Stimulated activated CD4-positive, alpha-beta T cell treated with anti-CD3 and anti-CD28 coated beads, Interleukin-1b, Interleukin-23, amount 100 ng/mL, for 1 hour (primary cell): Measurements from ENCODE around the gene EHF.
"Not testable (repeated sequence)": the region's sequence is repeated elsewhere in the genome, so short reads cannot be mapped to it uniquely, and the experiment has no call there.

ENCODE experiments used
- DNase-seq, 2 donors: peaks; one replicate each; pipeline ENCODE4 v3.0.0-alpha.2; 2020; ENCODE audit warnings: low read depth in 2 of 2

Gene EHF

GRCh38 chr11:34620820-34621792 is at the start of gene EHF:
EHF (plus strand) TSS chr11:34621093; CDS start chr11:34642631, 21,538 bp downstream.
- no peak for DNase-seq

DNA sequence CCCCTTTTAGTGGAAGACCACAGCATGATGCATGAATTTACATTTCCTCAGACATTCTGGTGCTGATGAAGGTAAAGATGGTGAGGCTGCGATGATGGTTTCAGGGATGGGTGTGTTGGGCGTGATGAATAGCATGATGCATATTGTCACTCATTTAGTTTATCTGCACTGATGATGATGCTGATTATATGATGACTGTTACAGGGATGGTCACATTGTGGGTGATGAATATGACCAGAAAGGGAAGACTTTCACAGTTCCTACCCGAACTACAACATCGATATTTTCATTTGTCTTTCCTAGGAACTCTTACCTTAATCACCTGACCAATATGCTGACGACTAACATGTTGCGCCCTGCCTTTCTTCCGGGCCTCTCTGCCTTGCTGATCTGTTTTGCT is 47.4 kb upstream of the EHF start:
- DNase-seq: no peak

DNA sequence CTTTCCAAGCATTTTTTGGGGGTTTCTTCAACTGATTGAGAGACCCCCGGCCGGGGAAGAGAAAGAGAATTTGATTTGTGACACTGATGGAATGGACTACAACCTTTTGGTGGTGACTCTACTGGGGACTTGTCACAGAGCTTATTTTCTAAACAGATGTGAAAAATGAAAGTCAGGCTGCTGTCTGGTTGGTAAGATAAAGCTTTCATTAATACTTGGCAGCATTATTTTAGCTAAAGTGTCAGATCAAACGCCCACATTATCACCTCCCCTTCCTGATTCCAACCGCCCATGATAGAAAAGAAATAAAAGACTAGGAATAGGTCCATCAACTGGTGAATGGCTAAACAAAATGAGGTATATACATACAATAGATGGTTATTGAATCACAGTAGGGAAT is 45.6 kb upstream of the EHF start:
- no peak for DNase-seq

GRCh38 chr11:34575671-34576070 is 45.2 kb upstream of the EHF start:
- DNase-seq: no peak

- no peak for DNase-seq
Observed at GRCh38 chr11:34576331-34576730, 44.6 kb upstream of the EHF start.

DNA sequence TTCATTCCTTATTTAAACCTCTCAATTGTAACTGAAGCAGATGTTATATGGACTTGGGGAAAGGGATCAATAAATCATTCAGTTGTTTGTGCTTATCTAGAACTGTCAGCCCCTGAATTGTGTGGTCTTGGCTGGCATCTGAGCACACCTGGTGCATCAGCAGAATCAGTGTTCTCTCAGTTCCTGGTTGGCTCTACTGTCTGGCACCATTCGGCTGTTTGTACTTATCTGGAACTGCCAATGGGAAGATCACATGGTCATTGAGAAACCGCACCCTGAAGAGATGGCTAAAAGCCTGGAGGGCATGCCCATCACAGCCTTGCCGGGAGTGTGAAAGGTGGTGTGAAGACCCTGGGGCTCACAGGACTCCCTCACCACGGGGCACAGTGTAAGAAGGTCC is 37.1 kb upstream of the EHF start:
- DNase-seq: no peak

DNA sequence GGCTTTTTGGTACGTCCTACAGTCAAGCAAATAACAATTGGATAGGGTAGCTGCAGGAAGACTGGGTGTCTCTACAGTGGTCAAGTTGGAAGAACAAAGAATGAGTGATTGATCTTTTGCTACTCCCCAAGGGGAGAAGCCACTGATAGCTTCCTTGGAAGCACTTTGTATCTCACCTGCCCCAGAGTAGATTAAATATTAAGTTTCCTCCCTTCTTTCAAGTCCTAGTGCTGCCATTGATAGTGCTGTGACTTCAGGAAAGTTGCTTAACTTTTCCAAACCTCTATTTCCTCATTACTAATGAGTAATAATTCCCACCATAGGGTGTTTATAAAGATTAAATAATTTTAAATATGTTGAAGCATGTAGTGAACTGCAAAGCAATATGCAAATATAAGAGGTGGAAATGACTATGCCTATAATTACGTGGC is 35.6 kb upstream of the EHF start:
- no peak for DNase-seq

DNA sequence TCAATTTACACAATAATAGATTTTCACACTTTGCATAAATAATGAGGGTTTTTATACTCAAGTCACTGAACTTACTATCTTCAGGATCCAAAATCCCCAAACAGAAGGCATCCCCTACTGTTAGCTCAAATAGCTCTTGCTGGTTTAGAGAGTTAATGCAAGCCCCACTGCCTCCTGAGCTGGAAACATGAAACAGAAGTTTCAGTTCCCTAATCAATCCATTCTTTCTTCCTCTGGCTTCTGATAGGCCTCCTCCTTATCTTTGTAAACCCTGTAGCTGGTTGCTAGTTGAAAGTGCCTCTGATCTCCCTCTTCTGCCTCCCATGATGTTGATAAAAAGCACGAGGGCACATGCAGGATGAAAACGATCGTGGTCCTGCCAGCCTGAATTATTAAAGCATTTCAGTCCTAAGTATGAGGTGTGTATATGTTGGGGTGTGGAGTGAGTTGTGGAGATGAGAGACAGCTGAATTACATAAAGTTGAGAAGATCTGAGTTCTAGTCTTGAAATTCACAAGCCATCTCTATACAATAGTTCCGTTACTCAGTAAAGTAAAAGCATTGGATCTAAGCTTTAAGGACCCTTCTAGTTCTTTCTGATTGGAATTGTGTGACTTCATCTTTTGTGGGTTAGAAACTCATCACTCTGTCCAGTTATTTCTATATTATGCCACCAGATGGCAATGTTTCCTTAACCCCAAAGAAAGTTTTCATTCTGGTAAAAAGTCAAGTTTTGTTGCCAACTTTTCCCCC is 35.0 kb upstream of the EHF start:
- no peak for DNase-seq

GRCh38 chr11:34586488-34587281 is 34.2 kb upstream of the EHF start:
- DNase-seq: no peak

DNA sequence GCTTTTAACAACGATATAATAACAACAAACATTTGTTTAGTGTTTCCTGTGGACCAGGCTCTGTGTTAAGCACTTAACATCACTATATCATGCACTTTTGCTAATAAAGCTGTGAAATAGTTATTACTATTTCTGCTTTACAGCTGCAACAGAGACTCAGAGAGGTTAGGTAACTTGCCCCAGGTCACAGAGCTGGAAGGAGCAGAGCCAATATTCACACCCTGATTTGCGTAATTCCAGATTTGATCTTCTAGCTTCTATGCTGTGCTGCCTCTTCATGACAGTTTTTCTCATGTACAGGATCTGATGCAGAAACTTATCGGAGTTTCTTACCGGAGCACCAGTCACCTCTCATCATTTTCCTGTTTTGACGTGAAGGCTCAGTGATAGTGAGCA is 33.6 kb upstream of the EHF start:
- no peak for DNase-seq

DNA sequence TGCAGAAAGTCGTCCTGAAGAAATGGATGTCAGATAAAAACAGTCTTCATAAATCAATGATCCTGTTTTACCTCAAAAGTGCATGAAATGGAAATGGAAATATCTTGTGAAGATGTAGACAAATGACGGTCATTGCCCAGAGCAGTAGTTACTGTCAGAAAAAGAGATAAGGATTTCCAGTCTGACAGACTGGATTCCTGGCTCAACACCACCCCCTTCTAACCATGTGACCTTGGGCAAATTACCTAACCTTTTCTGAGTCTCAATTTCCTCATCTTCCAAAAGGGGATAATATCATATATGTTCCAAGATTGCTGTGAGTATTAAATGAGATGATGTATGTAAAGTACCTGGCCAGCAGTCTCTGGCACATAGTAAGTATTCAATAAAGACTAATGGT is 32.9 kb upstream of the EHF start:
- no peak for DNase-seq

GRCh38 chr11:34588701-34589100 is 32.2 kb upstream of the EHF start:
- DNase-seq: no peak

- not testable (repeated sequence) for DNase-seq
Observed at GRCh38 chr11:34589177-34589576, 31.7 kb upstream of the EHF start.

DNA sequence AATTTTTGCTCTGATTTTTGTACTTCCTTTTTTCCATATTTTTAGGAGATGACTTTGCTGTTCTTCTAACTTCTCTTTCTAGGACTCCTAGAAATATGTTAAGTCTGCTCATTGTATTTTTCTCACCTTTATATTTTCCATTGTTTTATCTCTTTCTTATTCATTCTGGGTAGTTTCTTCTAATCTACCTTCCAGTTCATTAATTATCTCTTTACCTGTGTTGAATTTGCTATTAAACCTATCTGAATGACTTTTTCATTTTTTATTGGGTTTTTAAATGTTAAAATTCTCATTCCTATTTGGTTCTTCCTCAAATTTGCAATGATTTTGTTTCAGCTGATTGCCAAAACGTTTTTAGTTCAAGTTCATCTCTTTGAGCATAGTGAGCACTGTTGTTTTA is 27.8 kb upstream of the EHF start:
- no peak for DNase-seq

DNA sequence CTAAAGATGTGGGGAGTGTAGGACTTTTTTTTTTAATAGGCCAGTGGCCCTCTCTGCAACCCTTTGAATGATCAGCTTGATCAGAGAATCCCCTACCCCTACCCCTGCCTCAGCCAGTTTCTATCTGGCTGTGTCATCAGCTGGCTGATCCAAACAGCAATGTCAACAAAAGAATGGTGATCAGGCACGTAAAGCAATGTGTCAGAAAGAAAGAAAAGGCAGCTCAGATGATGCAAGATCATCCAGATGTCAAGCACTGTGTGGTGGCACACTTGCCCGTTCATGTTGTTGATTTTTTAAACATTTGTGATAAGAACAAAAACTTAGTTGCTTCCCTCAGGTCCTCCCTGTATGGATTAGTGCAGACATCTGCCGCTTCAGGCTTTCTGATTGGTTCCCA is 26.3 kb upstream of the EHF start:
- DNase-seq: no peak

DNA sequence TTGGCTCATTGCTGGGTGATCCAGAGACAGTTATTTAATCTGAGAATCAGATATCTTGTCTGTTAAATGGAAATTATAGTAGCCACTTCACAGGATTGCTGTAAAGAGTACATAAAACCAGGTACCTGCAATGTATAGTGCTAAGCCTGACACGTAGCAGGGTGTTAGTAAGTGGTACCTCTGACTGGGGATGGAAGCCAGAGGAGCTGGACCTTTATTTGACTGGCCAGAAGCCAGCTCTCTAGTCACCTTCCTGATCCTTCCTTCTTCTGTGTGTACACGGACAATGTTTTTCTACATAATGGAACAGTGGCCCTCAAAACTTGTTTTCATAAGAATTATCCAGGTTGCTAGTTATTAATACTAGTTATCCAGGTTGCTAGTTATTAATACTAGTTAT is 25.5 kb upstream of the EHF start:
- no peak for DNase-seq

GRCh38 chr11:34595960-34596644 is 24.8 kb upstream of the EHF start:
- no peak for DNase-seq

DNA sequence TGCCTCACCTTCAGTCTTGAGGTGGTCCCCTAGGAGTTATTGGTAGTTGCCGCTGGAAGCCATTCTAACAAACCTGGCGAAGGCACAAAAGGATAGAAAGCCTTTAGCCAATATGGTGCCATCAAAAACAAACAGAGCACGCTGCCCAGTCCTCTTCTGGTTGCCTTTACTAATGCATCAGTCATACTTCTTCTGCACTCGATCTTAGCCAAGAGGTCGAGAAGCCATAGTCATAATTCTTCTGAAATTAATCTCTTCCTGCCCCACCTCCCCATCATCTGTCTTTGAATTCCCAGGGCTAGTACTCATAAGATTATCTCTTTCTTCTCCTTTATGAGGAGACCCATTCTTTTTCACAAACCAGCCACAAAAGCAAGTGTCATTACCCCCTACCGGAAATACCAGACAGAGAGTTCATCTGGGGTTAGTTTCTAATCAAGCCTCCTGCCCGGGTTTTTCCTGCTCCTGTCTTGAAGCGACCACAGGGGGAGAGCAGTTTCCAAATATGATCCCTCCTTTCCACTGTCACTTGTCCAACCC is 21.4 kb upstream of the EHF start:
- DNase-seq: no peak

GRCh38 chr11:34600339-34601084 is 20.4 kb upstream of the EHF start:
- DNase-seq: no peak

DNA sequence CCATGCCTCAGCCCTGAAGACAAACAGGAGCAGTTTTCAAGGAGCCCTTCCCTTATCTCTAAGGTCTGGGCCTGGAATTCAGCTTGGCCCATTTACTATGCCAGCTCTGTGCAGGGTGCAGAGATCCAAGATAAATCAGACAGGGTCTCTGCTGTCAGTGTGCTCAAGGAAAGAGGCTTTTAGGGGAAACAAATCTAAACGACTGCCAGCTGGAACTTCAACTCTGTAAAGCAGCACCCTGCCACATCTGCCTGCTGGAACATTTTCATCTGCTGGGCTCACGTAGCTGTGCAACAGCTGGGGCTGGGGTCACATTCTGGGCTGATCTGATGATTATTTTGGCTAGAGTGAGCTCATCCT is 19.8 kb upstream of the EHF start:
- no peak for DNase-seq

GRCh38 chr11:34601609-34602008 is 19.3 kb upstream of the EHF start:
- DNase-seq: no peak
